ENCODE results near the gene RBMS3.
"Not testable (repeated sequence)": the region's sequence is repeated elsewhere in the genome, so short reads cannot be mapped to it uniquely, and the experiment has no call there.

The RBMS3 gene

GRCh38 chr3:29473481-29474170 lies 192.8 kb downstream of the RBMS3 start:
- not testable (repeated sequence) for DNase-seq (ENCODE audit: extremely low read depth in 1 of 2, low read depth in 1 of 2)

DNA sequence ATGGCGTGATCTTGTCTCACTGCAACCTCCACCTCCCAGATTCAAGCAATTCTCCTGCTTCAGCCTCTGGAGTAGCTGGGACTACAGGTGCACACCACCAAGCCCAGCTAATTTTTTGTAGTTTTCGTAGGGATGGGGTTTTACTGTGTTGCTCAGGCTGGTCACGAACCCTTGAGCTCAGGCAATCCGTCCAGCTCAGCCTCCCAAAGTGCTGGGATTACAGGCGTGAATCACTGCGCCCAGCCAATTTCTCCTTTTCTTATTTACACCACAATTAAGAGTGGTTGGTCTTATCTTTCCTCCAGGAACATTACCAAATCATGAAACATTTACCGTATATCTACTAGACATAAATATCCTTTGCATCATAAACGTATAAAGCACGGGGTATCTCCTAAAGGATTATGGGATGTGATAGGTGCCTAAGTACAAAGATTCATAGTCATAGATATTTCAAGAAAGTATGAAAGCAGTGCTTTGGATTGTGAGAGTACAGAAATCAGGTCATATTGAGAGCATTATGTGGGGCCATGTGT lies 194.5 kb downstream of the RBMS3 start:
- no peak for DNase-seq (ENCODE audit: extremely low read depth in 1 of 2, low read depth in 1 of 2)

- DNase-seq (ENCODE audit: extremely low read depth in 1 of 2, low read depth in 1 of 2), result no peak
Observed at GRCh38 chr3:29475854-29476253, 195.0 kb downstream of the RBMS3 start.

GRCh38 chr3:29478611-29479010 lies 197.7 kb downstream of the RBMS3 start:
- DNase-seq (ENCODE audit: extremely low read depth in 1 of 2, low read depth in 1 of 2), result no peak

DNA sequence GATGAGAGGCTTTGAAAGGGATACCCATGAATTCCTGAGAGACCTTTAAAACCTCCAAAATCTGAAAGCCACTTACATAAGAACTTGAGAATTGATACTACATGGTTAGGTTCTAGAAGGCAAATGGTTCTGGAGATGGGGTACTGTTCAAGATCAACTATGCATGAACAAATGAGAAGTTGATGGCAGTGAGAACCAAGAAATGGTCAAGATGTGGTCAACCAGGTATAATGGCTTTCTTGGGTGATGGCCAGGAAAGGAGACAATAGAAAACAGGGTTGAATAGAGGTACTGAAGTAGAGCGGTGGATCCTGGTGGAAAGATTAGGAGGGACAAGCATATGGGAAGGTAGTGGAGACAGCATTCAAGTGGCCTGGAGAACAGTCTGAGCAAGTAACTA lies 200.4 kb downstream of the RBMS3 start:
- DNase-seq (ENCODE audit: extremely low read depth in 1 of 2, low read depth in 1 of 2), result no peak

DNA sequence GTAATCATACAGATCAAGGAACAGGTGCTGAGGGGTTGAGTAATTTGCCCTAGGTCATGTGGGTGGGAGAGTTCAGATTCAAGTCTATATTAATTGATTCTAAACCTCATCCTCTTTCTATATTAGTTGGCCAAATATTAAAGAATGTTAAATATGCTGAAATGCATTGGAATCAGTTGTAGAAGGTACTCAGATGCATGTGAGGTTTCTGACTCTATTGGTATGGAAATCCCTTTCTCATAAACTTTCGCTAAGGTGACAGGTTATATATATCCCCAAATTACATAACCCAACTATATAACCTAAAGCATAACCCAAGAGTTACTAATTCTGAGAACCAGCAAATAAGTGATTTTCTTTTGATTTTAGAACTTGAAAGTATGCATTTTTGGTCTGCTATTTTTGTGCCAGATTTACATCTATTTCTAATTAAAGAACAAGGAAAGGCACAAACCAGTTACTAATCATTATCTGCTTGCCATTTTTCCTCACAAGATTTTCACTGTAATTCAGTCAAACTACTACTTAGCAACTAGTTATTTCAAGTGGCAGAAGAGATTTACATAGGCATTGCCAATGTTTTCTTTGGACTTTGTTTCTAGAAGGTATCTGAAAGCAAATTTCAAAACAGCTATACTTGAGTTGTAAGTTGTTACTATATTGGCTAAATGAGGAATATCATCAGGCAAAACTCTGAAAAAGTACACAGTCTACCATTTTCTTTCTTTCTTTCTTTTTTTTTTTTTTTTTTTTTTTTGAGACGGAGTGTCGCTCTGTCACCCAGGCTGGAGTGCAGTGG lies 201.3 kb downstream of the RBMS3 start:
- no peak for DNase-seq (ENCODE audit: extremely low read depth in 1 of 2, low read depth in 1 of 2)

GRCh38 chr3:29484633-29485032 lies 203.8 kb downstream of the RBMS3 start:
- DNase-seq (ENCODE audit: extremely low read depth in 1 of 2, low read depth in 1 of 2), result no peak

DNA sequence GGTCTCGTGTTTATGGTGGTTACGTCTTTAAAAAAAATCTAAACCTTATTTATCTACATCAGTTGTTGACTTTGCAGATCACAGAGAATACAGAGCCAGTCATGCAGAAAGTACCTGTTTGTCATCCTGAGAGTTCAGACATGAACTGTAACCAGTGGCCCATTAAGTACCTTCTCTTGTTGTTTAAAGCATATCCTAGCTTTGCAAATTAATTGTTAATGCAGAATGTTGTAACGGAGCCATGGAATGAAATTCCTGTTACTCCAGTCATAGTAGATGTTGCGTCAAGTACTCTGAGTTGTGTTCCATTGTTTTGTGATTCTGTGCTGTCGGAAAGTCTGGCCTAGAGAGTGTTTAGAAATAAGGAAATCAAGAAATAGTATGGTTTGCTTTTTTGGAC lies 205.2 kb downstream of the RBMS3 start:
- DNase-seq (ENCODE audit: extremely low read depth in 1 of 2, low read depth in 1 of 2), result no peak

GRCh38 chr3:29486917-29487316 lies 206.0 kb downstream of the RBMS3 start:
- no peak for DNase-seq (ENCODE audit: extremely low read depth in 1 of 2, low read depth in 1 of 2)

DNA sequence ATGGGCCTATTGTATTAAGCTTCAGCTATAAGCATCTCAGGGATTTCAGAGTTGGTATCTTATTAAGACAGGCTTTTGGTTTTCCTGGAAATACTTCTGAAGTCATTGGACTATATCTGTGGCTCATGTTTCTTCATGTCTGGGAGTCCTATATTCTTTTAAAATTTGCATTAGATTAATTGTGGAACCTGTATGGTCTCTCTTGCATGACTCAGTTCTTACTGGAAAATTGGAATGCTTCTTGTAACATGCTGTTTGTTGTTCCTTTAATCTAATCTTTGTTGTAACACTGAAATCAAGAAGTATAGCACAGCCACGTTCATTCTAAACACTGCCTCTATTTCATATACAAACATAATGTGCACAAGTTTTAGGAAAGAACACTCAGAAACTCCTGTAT lies 208.1 kb downstream of the RBMS3 start:
- no peak for DNase-seq (ENCODE audit: extremely low read depth in 1 of 2, low read depth in 1 of 2)

- DNase-seq (ENCODE audit: extremely low read depth in 1 of 2, low read depth in 1 of 2), result no peak
Observed at GRCh38 chr3:29493109-29493508, 212.2 kb downstream of the RBMS3 start.

DNA sequence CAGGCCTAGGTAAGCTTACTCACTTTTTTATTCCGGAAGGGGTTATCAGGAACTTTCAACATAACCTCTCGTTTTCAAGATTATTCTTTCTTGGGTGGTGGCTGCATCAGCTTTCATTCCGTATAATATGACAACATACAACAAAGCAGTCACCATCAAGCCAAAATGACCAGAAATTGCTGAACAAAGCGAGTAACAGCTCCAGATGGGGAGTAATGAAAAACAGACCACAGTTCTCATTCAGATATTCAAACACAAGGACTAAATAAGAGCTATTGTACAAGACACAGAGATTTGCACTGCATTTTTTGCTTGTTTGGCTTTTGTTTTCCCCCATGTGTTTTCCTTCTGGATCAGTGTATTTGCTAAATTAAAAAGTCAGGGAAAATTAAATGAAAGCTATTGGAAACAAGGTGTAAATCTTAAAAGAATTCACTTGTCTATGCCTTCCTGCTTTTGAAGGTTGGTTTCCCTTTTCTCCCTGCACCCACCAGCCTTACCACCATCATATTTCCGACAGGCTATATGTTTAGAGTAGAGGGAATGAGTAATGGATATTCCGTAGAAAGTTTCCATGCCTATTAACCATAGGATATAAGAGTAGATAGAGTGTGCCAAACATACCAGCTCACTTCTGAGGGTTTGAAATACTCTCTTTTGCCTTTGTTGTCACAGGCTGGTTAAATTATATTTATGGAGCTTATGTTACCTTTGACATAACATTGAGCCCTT lies 213.6 kb downstream of the RBMS3 start:
- DNase-seq (ENCODE audit: extremely low read depth in 1 of 2, low read depth in 1 of 2), result no peak

- DNase-seq (ENCODE audit: extremely low read depth in 1 of 2, low read depth in 1 of 2), result no peak
Observed at GRCh38 chr3:29497282-29497681, 216.4 kb downstream of the RBMS3 start.

DNA sequence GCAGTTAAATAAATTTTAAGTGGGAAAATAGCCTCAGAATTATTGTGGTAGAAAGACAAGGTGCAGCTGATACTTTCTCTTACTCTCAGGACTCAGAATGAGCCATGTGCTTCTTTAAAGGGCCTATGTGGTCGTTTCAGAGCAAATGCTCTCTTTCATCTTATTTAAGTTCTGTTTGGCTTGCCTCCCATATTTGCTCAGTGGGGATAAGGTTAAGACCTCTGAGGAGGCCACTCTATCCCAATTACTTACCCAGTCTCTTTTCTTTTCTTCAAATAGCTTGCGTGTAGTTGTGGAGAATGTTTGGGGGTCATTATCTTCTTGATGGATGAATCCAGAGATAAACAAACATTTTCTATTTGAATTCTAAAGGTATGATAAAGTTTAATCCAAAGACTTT lies 221.9 kb downstream of the RBMS3 start:
- DNase-seq (ENCODE audit: extremely low read depth in 1 of 2, low read depth in 1 of 2), result no peak

DNA sequence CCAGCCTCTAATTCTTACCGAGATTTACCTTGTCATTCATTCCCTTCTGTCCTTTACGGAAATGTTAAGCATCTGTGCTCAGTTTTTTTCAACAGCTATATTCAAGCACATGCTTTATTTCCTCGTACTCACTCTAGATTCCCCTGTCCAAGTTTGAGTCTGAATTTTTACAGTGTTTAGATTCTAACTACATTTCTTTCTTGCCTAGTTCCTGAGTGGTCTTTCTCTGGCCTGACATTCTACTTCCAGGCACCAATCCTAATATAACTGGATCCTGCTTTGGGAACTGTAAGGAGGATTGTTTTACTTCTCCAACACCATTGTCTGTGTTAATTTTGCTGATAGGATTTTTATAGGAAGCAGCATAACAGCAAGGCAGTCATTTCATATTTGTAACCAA lies 222.4 kb downstream of the RBMS3 start:
- DNase-seq (ENCODE audit: extremely low read depth in 1 of 2, low read depth in 1 of 2), result no peak

- DNase-seq (ENCODE audit: extremely low read depth in 1 of 2, low read depth in 1 of 2), result no peak
Observed at GRCh38 chr3:29503958-29504357, 223.1 kb downstream of the RBMS3 start.

DNA sequence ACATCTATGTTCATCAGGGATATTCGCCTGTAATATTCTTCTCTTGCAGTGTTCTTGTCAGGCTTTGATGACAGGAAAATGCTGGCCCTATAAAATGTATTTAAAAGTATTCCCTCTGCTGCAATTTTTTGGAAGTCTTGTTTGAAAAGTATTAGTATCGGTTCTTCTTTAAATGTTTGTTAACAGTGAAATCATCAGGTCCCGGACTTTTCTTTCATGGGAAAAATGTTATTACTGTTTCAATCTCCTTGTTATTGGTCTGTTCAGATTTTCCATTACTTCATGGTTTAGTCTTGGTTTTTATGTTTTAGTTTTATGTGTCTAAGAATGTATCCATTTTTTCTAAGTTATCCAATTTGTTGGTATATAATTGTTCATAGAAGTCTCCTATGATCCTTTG lies 225.6 kb downstream of the RBMS3 start:
- no peak for DNase-seq (ENCODE audit: extremely low read depth in 1 of 2, low read depth in 1 of 2)

DNA sequence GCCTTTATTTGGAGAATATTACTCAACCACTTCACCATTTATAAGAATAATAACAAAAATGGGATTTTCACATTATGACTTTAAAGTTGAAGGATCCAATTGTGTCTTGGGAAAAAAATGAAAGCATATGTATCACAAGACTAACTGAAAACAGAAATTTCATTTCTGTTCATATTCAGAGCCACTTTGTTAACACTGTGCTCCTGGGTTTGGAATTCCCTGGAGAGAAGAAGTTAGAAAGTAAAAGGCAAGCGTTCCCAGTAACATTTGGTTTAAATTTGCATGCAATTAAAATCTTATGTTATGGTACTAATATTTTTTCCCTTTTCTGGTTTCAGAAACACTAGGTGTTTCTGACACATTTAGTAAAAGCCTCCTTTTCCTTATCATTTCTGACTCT lies 230.8 kb downstream of the RBMS3 start:
- DNase-seq (ENCODE audit: extremely low read depth in 1 of 2, low read depth in 1 of 2), result no peak

GRCh38 chr3:29512641-29513040 lies 231.8 kb downstream of the RBMS3 start:
- DNase-seq (ENCODE audit: extremely low read depth in 1 of 2, low read depth in 1 of 2), result no peak

DNA sequence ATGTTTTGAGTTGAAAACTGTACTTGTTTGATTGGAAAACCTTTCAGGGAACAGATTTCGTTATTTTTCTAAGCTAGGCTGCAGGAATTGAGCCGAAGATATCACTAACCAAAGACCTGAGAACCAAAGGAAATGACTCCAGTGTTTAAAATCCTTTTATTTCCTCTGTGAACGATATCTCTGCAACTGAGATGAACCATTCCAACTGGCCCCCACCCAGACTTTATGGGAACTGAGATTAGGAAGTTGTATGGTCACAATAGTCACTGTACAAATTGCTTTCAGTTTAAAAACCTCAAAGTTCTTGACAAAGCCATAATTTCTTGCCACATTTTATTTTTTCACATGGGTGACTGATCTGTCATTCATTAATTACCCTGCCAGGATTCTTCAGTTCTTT lies 232.4 kb downstream of the RBMS3 start:
- no peak for DNase-seq (ENCODE audit: extremely low read depth in 1 of 2, low read depth in 1 of 2)

DNA sequence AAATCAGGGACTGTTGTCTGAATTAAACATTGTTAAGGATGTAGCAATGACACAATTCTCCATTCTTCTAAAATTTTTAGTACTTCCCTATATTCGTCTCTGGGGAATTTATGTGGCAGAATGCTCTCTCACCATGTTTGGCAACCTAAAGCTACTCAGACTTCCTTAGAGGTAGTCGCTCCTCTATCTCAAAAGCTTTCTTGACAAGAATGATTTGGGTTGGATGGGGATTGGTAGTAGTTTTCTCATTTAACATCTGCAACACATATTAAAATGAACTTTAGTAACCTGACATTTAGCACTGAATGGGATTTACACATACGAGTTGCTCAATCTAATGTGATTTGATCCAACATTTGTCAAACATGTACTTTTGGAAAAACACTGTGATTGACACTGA lies 233.3 kb downstream of the RBMS3 start:
- no peak for DNase-seq (ENCODE audit: extremely low read depth in 1 of 2, low read depth in 1 of 2)

DNA sequence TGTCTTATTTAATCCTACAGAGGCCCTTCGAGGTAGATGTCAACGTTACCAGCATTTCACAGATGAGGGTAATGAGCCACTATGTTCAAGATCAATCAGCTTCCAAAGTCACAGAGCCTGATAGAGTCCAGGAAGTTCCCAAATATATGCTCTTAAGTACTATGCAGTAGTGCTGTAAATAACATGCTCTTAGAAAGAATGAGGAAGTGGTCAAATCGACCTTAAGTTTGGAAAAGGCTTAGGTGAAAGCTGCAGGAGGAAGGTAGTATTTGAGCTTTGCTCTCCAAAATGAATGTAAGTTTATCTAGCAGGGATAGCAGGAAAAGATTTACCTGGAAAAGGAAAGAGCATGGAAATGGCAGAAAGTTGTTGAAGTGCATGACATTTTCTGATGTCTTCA lies 234.0 kb downstream of the RBMS3 start:
- DNase-seq (ENCODE audit: extremely low read depth in 1 of 2, low read depth in 1 of 2), result no peak

All from activated CD8-positive, alpha-beta memory T cell treated with anti-CD3 and anti-CD28 coated beads for 1 hour (primary cell).